HCT116 (cell line): ENCODE results near the gene DMPK. TPM values are rescaled to one million over a fixed set of nuclear protein-coding genes. Genes with fewer than 3 reads are reported as not detected.
A peak's percentile ranks its signal among the peaks of the same experiment; 100 is the strongest.

Source experiments
- ATAC-seq: fragments of 200-7000 bp; cut with Tn5 transposase; 2 replicates; pipeline ENCODE4 v1.9.1; 2020; ENCODE audit warnings: mild to moderate bottlenecking, moderate library complexity
- BruUV-seq: library from RNA; stranded (reverse); fragments of 400-500 nt; replicated peaks from 2 replicates; lab custom pipeline; 2021; lab: Mats Ljungman, UMichigan
- CTCF ChIA-PET: fragments of 300-600 bp; sonication (Branson Sonifier 250); formaldehyde crosslinking; loops from one replicate; lab custom pipeline; 2021; ENCODE audit warnings: antibody characterized with exemption; lab: Charles Lee
- POLR2A ChIA-PET: fragments of 300-600, 350-600 bp; sonication (Branson Sonifier 250); formaldehyde crosslinking; loops from one replicate; lab custom pipeline; 2021; ENCODE audit warnings: antibody characterized with exemption; lab: Charles Lee
- RAD21 ChIA-PET, 2 experiments: fragments of 300-600 bp; sonication (Branson Sonifier 250); formaldehyde crosslinking; loops; one replicate each; lab custom pipeline; 2023; ENCODE audit warnings: low total read pairs in 2 of 2; ENCODE audit not compliant: uncharacterized antibody in 2 of 2, unreplicated experiment in 2 of 2, low non-redundant PET in 1 of 2; lab: Charles Lee
- DNase-seq: peaks from one replicate; pipeline ENCODE4 v3.0.0-alpha.2; 2010; ENCODE audit warnings: low read depth, low spot score
- H2AFZ ChIP-seq: fragments of 200-600 bp; shearing (Covaris generic), sonication (generic); 2 replicates; pipeline ENCODE4 v1.6.1; 2017; ENCODE audit warnings: low read depth, mixed run types, mixed read lengths, antibody characterized with exemption, low read length; ENCODE audit not compliant: poor library complexity, severe bottlenecking
- H3K27ac ChIP-seq: 2 replicates; pipeline ENCODE4 v1.5.1; 2012; ENCODE audit warnings: low read depth, low read length
- H3K27me3 ChIP-seq: fragments of 200-600 bp; sonication (generic); 2 replicates; pipeline ENCODE4 v1.6.1; 2016; ENCODE audit warnings: mixed run types, low read length, mixed read lengths; ENCODE audit not compliant: insufficient read depth
- H3K36me3 ChIP-seq, 2 experiments: fragments of 200-500 bp in 1 of 2; fragments of 200-600 bp in 1 of 2; sonication (Bioruptor generic) in 1 of 2; sonication (generic) in 1 of 2; 2 replicates each; pipeline versions ENCODE4 v1.5.1 to v1.6.1; 2014 to 2016; ENCODE audit warnings: low read length in 2 of 2, inconsistent platforms in 1 of 2, mixed read lengths in 1 of 2, mixed run types in 1 of 2; ENCODE audit not compliant: insufficient read depth in 2 of 2, control insufficient read depth in 1 of 2
- H3K4me1 ChIP-seq, 2 experiments: fragments of 200-600 bp in 1 of 2; sonication (generic) in 1 of 2; 2 replicates each; pipeline versions ENCODE4 v1.5.1 to v1.6.1; 2012 to 2017; ENCODE audit warnings: low read length in 2 of 2, inconsistent platforms in 1 of 2, mild to moderate bottlenecking in 1 of 2, mixed read lengths in 1 of 2, mixed run types in 1 of 2, moderate library complexity in 1 of 2; ENCODE audit not compliant: insufficient read depth in 2 of 2, control insufficient read depth in 1 of 2
- H3K4me2 ChIP-seq: fragments of 200-600 bp; sonication (generic); 2 replicates; pipeline ENCODE4 v1.6.1; 2017; ENCODE audit warnings: mixed run types, low read length, mixed read lengths
- H3K4me3 ChIP-seq, 2 experiments: fragments of 200-600 bp in 1 of 2; sonication (generic) in 1 of 2; replicated peaks in 1 of 2; 2 replicates each; pipeline ENCODE4 v1.5.1; 2011 to 2016; ENCODE audit warnings: low read length in 2 of 2, control low read depth in 1 of 2, low read depth in 1 of 2, mild to moderate bottlenecking in 1 of 2, mixed read lengths in 1 of 2, mixed run types in 1 of 2
- H3K79me2 ChIP-seq: fragments of 200-600 bp; sonication (generic); 2 replicates; pipeline ENCODE4 v1.6.1; 2017; ENCODE audit warnings: mild to moderate bottlenecking, mixed run types, low read length, moderate library complexity, mixed read lengths; ENCODE audit not compliant: insufficient read depth
- H3K9ac ChIP-seq: fragments of 200-600 bp; sonication (generic); 2 replicates; pipeline ENCODE4 v1.6.1; 2016; ENCODE audit warnings: low read length, mixed read lengths
- H3K9me2 ChIP-seq: fragments of 200-600 bp; sonication (generic), shearing (Covaris generic); 2 replicates; pipeline ENCODE4 v1.6.1; 2017; ENCODE audit warnings: mixed run types, mild to moderate bottlenecking, moderate library complexity; ENCODE audit not compliant: insufficient read depth
- H3K9me3 ChIP-seq, 2 experiments: fragments of 200-500 bp in 1 of 2; fragments of 200-600 bp in 1 of 2; sonication (Bioruptor generic) in 1 of 2; sonication (generic) in 1 of 2; 2 replicates each; pipeline ENCODE4 v1.6.1; 2014 to 2017; ENCODE audit warnings: low read length in 2 of 2, mixed read lengths in 2 of 2, inconsistent platforms in 1 of 2, low read depth in 1 of 2, mild to moderate bottlenecking in 1 of 2, mixed run types in 1 of 2, moderate library complexity in 1 of 2; ENCODE audit not compliant: control insufficient read depth in 1 of 2, insufficient read depth in 1 of 2
- H4K20me1 ChIP-seq: fragments of 200-600 bp; sonication (generic), shearing (Covaris generic); 2 replicates; pipeline ENCODE4 v1.6.1; 2017; ENCODE audit warnings: mixed run types, mild to moderate bottlenecking, moderate library complexity; ENCODE audit not compliant: insufficient read depth
- ATF3 ChIP-seq: IDR thresholded peaks from 2 replicates; pipeline ENCODE4 v1.6.1; 2012
- CBX3 ChIP-seq: IDR thresholded peaks from 2 replicates; pipeline ENCODE4 v1.6.1; 2012; ENCODE audit warnings: low read depth
- CTCF ChIP-seq, 3 experiments: fragments of 200-600 bp in 1 of 3; sonication (generic) in 1 of 3; IDR thresholded peaks in 2 of 3; conservative IDR thresholded peaks in 1 of 3; 2 replicates each; pipeline ENCODE4 v1.5.1; 2012 to 2017; ENCODE audit warnings: low read depth in 2 of 3, low read length in 2 of 3, antibody characterized with exemption in 1 of 3, borderline replicate concordance in 1 of 3, control low read depth in 1 of 3, mild to moderate bottlenecking in 1 of 3, mixed read lengths in 1 of 3, mixed run types in 1 of 3, moderate library complexity in 1 of 3; ENCODE audit not compliant: insufficient read depth in 1 of 3
- ELF1 ChIP-seq: IDR thresholded peaks from 2 replicates; pipeline ENCODE4 v1.6.1; 2012; ENCODE audit warnings: low read depth, borderline replicate concordance
- FOSL1 ChIP-seq: IDR thresholded peaks from 2 replicates; pipeline ENCODE4 v1.6.1; 2012; ENCODE audit warnings: low read depth
- JUND ChIP-seq: IDR thresholded peaks from 2 replicates; pipeline ENCODE4 v1.6.1; 2012
- SP1 ChIP-seq: IDR thresholded peaks from 2 replicates; pipeline ENCODE4 v1.6.1; 2012; ENCODE audit warnings: low read depth
- SRF ChIP-seq: IDR thresholded peaks from 2 replicates; pipeline ENCODE4 v1.6.1; 2012; ENCODE audit warnings: low read depth
- intact Hi-C: fragments of 100-400 bp; cut with micrococcal nuclease; formaldehyde crosslinking; loops from 2 replicates; pipeline ENCODE4 v1.10.0; 2022
- total RNA-seq: library from RNA; stranded (reverse); gene quantifications from one replicate; pipeline ENCODE4 v1.2.1, GENCODE V29; 2021; ENCODE audit not compliant: unreplicated experiment

DMPK gene
- total RNA-seq, 1 experiment from 2014 or later = 52.5 TPM

GRCh38 chr19:45764945-45765701 lies 17.2 kb downstream of the DMPK start:
- Histone ChIP-seq H3K79me2 (no peaks in the 10 kb centered on the region), H3K27me3 (no peaks in the 10 kb centered on the region), H2AFZ (no peak overlapping the region), H3K4me2 (no peak overlapping the region), H3K27ac (no peak overlapping the region; the same call in 1 of the 2 replicates), H3K9me2 (no peaks in the 10 kb centered on the region), H3K9me3 (no peaks in the 10 kb centered on the region), H4K20me1 (no peaks in the 10 kb centered on the region), H3K4me1 (peaks cover 10 to 40% of the 10 kb centered on the region in 2 experiments), H3K9ac (no peak overlapping the region), H3K4me3 (no peak overlapping the region), H3K36me3 (no peaks in the 10 kb centered on the region)
- TF ChIP-seq ELF1 (no peak), FOSL1 (no peak), SRF (no peak), CTCF (IDR thresholded peaks at IDR 0.05 in 2 of 3, conservative IDR thresholded peaks at IDR 0.05 in 1 of 3; ENCODE audit: borderline replicate concordance in 1 of 3, insufficient read depth in 1 of 3, low read depth in 2 of 3, low read length in 2 of 3) (no peak), JUND (no peak), CBX3 (no peak), ATF3 (no peak), SP1 (no peak)
- ATAC-seq = no peak
- intact Hi-C loops = no loop called here
- CTCF ChIA-PET = interaction anchor here (1.1 kb wide), 1 partner anchor 14 kb away, joined by 4 read pairs; no protein-coding TSS in a partner anchor
- BruUV-seq = TSS peak; percentile 23
- POLR2A ChIA-PET = no interaction called here
- RAD21 ChIA-PET = no interaction called here
- DNase-seq = no peak
